ENCODE results near the gene CHKB.
"Not testable (repeated sequence)": the region's sequence is repeated elsewhere in the genome, so short reads cannot be mapped to it uniquely, and the experiment has no call there.

The CHKB gene

DNA sequence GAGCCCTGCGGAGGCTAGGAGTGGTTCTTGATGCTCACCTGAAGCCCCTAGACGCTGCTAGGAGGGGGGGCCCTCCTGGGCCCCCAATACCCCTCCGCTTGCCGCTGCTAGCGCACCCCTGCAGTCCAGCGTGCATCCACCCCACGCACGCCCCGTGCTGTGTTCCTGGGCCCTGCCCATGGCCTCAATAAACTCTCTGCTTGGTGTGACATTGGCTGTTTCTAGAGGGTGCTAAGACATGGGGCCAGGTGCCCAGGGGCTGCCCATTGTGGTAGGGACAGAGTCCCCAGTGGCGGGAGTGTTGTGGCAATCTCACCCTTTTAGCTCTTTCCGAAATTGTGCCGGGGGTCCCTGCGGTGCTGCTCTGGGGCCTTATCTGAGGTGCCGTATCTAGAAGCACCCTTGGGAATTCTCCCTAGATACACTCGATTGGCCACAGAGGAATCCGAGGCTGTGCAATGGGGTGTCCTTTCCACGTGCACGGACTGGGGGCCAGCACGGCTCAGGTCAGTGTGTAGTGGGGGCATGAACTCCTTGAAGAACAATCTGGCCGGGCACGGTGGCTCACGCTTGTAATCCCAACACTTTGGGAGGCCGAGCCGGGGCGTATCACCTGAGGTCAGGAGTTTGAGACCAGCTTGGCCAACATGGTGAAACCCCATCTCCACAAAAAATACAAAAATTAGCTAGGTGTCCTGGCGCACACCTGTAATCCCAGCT is 28.9 kb upstream of the CHKB start:
- Histone ChIP-seq H3K27ac (ENCODE audit: insufficient read depth, low read depth, low read length, poor library complexity, severe bottlenecking) (no peak overlapping the region), H3K27me3 (ENCODE audit: control insufficient read depth, insufficient read depth, low read length, poor library complexity, severe bottlenecking) (peaks cover 26% of the 10 kb centered on the region), H3K9me3 (ENCODE audit: control insufficient read depth, low read length) (no peaks in the 10 kb centered on the region), H3K4me1 (ENCODE audit: control insufficient read depth, insufficient read depth, low read length) (no peaks in the 10 kb centered on the region), H3K36me3 (ENCODE audit: control insufficient read depth, insufficient read depth, low read length) (no peaks in the 10 kb centered on the region), H3K4me3 (ENCODE audit: insufficient read depth, low read depth, low read length) (no peak overlapping the region)
- WGBS, 2 experiments, result 93 to 94% methylated on average over 26 of the region's 26 CpGs

DNA sequence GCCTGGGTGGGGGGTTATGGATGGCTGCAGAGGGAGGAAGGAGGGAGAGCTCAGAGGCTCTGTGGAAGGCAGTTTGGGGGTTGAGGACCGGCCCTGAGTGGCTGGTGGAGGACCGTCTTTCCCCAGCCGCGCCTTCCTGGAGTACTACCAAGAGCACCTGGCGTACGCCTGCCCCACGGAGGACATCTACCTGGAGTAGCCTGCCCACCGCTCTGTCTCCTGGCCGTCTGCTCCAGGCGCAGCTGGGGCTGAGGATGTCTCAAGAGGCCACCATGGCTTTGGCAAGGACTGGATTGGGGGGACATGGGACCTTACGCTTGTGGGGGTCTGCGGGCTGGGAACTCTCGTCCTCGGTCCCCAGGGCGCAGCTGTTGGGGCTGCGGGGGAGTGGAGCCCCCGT is 27.9 kb upstream of the CHKB start:
- Histone ChIP-seq H3K36me3 (ENCODE audit: control insufficient read depth, insufficient read depth, low read length) (no peaks in the 10 kb centered on the region), H3K27ac (ENCODE audit: insufficient read depth, low read depth, low read length, poor library complexity, severe bottlenecking) (no peak overlapping the region), H3K4me3 (ENCODE audit: insufficient read depth, low read depth, low read length) (no peak overlapping the region), H3K4me1 (ENCODE audit: control insufficient read depth, insufficient read depth, low read length) (no peaks in the 10 kb centered on the region), H3K27me3 (ENCODE audit: control insufficient read depth, insufficient read depth, low read length, poor library complexity, severe bottlenecking) (peaks cover 35% of the 10 kb centered on the region), H3K9me3 (ENCODE audit: control insufficient read depth, low read length) (no peaks in the 10 kb centered on the region)
- 90 to 91% methylated on average over 17 of the region's 17 CpGs for WGBS, 2 experiments

DNA sequence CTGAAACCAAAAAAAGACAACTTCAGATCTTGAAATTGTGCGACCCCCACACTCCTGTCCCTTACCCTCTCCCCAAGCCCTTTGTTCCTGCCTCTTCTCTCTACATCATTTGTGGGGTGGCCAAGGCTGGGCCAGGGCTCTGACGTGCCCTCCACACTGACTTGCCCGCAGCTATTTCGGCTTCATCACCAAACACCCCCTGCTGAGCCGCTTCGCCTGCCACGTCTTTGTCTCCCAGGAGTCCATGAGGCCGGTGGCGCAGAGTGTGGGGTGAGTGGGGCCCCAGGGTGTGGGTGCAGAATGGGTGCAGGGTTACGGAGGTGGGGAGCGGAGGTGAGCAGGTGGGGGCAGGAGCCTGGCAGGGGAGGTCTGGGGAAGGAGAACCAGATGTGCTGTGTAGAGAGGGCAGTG is 27.4 kb upstream of the CHKB start:
- Histone ChIP-seq H3K36me3 (ENCODE audit: control insufficient read depth, insufficient read depth, low read length) (no peaks in the 10 kb centered on the region), H3K27ac (ENCODE audit: insufficient read depth, low read depth, low read length, poor library complexity, severe bottlenecking) (no peak overlapping the region), H3K27me3 (ENCODE audit: control insufficient read depth, insufficient read depth, low read length, poor library complexity, severe bottlenecking) (peaks cover 40% of the 10 kb centered on the region), H3K9me3 (ENCODE audit: control insufficient read depth, low read length) (no peaks in the 10 kb centered on the region), H3K4me3 (ENCODE audit: insufficient read depth, low read depth, low read length) (no peak overlapping the region), H3K4me1 (ENCODE audit: control insufficient read depth, insufficient read depth, low read length) (no peaks in the 10 kb centered on the region)
- 90% methylated on average over 11 of the region's 11 CpGs for WGBS, 2 experiments

DNA sequence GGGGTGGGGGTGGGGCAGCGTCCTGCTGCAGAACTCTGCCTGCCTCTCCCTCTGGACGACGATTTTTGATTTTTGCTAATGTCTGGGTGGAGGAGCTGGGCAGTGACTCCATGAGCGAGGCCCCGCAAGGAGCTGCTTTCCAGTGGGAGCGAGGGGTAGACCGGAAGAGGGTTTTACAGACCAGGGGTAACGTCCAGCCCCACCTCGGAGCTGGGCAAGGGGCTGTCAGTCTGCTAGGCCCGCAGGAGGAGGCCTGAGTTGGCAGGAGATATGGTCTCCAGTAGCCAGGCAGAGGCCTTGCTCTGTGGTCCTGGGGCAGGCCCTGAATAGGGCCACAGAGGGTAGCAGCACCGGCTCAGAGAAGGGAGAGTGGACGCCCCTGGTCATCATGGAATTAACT is 26.9 kb upstream of the CHKB start:
- H3K27me3 ChIP-seq (ENCODE audit: control insufficient read depth, insufficient read depth, low read length, poor library complexity, severe bottlenecking), result peaks cover 45% of the 10 kb centered on the region
- H3K4me3 ChIP-seq (ENCODE audit: insufficient read depth, low read depth, low read length), result no peak overlapping the region
- H3K36me3 ChIP-seq (ENCODE audit: control insufficient read depth, insufficient read depth, low read length), result no peaks in the 10 kb centered on the region
- H3K27ac ChIP-seq (ENCODE audit: insufficient read depth, low read depth, low read length, poor library complexity, severe bottlenecking), result no peak overlapping the region
- H3K9me3 ChIP-seq (ENCODE audit: control insufficient read depth, low read length), result no peaks in the 10 kb centered on the region
- 86 to 88% methylated on average over 12 of the region's 12 CpGs for WGBS, 2 experiments
- H3K4me1 ChIP-seq (ENCODE audit: control insufficient read depth, insufficient read depth, low read length), result no peaks in the 10 kb centered on the region

DNA sequence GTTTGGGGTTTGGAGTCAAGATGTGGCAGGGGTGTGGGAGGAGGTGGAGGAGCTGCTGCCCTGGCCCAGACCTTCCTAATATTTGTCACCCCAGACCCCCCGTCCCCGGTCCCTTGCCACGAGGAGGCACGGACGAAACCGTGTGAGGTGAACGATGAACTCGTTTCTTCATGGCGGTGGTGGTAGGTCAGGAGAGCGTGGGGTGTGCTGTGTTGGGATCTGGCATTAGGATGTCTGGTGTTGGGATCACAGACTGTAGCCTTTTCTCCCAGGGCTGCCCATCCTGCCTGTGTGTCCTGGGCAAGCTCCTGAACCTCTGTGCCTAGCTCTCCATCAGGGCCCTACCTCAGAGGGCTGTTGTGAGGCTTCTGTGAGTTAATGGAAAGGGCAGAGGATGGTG is 26.3 kb upstream of the CHKB start:
- Histone ChIP-seq H3K9me3 (ENCODE audit: control insufficient read depth, low read length) (no peaks in the 10 kb centered on the region), H3K36me3 (ENCODE audit: control insufficient read depth, insufficient read depth, low read length) (no peaks in the 10 kb centered on the region), H3K4me3 (ENCODE audit: insufficient read depth, low read depth, low read length) (no peak overlapping the region), H3K27me3 (ENCODE audit: control insufficient read depth, insufficient read depth, low read length, poor library complexity, severe bottlenecking) (peaks cover 50% of the 10 kb centered on the region), H3K4me1 (ENCODE audit: control insufficient read depth, insufficient read depth, low read length) (no peaks in the 10 kb centered on the region), H3K27ac (ENCODE audit: insufficient read depth, low read depth, low read length, poor library complexity, severe bottlenecking) (no peak overlapping the region)
- WGBS, 2 experiments, result 95 to 96% methylated on average over 10 of the region's 10 CpGs

DNA sequence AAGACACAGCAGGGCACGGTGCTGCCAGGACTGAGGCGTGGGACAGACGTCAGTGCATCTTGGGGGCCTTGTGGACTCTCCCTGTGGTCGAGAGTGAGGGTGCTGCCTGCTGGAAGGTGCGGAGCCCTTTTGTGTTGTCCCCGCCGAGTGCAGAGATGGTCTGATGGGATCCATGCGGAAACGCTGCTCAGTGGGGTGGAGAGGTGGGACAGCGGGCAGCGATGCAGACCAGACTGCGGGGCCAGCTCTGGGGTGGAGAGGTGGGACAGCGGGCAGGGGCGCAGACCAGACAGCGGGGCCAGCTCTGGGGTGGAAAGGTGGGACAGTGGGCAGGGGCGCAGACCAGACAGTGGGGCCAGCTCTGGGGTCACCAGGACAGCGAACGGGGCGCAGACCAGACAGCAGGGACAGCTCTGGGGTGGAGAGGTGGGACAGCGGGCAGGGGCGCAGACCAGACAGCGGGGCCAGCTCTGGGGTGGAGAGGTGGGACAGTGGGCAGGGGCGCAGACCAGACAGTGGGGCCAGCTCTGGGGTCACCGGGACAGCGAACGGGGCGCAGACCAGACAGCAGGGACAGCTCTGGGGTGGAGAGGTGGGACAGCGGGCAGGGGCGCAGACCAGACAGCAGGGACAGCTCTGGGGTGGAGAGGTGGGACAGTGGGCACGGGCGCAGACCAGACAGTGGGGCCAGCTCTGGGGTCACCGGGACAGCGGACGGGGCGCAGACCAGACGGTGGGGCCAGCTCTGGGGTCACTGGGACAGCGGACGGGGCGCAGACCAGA is 25.6 kb upstream of the CHKB start:
- H3K4me3 ChIP-seq (ENCODE audit: insufficient read depth, low read depth, low read length); H3K9me3 ChIP-seq (ENCODE audit: control insufficient read depth, low read length); H3K27ac ChIP-seq (ENCODE audit: insufficient read depth, low read depth, low read length, poor library complexity, severe bottlenecking); H3K4me1 ChIP-seq (ENCODE audit: control insufficient read depth, insufficient read depth, low read length); H3K36me3 ChIP-seq (ENCODE audit: control insufficient read depth, insufficient read depth, low read length): not testable (repeated sequence)
- H3K27me3 ChIP-seq (ENCODE audit: control insufficient read depth, insufficient read depth, low read length, poor library complexity, severe bottlenecking), result peaks cover 54% of the 10 kb centered on the region
- WGBS, 2 experiments, result 91 to 92% methylated on average over 39 of the region's 39 CpGs

DNA sequence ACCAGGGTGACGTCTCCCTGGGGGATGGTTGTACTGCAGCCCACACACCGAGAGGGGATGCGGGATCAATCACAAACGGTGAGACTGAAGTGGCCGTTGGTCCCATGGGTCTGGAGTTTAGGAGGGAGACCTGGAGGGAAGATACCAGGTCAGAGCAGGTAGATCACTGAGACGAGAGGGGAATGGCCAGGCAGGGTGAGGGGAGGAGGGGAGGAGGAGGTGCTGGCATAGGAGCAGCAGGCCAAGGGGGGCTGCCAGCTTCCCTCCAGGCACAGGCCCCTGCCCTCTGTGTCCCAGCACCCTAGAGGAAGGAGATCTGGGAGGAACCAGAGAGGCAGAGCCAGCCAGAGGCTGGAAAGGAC is 25.0 kb upstream of the CHKB start:
- 86 to 88% methylated on average over 6 of the region's 6 CpGs for WGBS, 2 experiments
- no peak overlapping the region for H3K4me3 ChIP-seq (ENCODE audit: insufficient read depth, low read depth, low read length)
- H3K27ac ChIP-seq (ENCODE audit: insufficient read depth, low read depth, low read length, poor library complexity, severe bottlenecking), result no peak overlapping the region
- no peaks in the 10 kb centered on the region for H3K36me3 ChIP-seq (ENCODE audit: control insufficient read depth, insufficient read depth, low read length)
- no peaks in the 10 kb centered on the region for H3K4me1 ChIP-seq (ENCODE audit: control insufficient read depth, insufficient read depth, low read length)
- H3K9me3 ChIP-seq (ENCODE audit: control insufficient read depth, low read length), result no peaks in the 10 kb centered on the region
- H3K27me3 ChIP-seq (ENCODE audit: control insufficient read depth, insufficient read depth, low read length, poor library complexity, severe bottlenecking), result peaks cover 56% of the 10 kb centered on the region

DNA sequence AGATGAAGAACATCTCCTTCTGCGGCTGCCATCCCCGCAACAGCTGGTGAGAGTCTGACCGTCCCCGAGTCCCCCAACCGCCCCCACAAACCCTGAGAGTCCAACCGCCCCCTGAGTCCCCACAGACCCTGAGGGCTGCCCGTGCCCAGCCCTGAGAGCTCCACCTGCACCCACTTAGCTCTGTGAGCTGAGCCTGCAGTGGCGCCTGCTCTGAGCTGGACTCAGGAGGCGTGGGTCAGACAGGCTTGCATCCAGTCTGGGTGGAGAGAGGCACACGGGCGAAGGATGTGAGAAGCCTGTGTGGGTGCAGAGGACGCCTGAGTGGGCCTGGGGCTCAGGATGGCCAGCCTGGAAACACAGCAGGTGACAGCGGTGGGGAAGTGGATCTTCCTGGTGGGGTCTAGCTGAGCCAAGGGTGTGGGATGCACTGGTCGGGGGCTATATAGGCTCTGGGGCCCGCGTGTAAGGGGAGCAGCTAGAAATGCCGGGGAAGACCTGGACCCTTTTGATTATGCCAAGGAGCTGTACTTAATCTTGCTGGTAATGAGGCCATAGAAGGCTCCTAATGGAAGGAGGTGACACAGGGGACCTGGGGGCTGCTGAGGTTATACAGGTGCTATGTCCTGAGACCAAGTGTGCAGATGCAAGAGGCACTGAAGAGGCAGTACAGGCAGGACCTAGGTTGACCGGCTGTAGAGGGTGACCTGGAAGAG is 24.5 kb upstream of the CHKB start:
- 90 to 93% methylated on average over 18 of the region's 18 CpGs for WGBS, 2 experiments
- Histone ChIP-seq H3K36me3 (ENCODE audit: control insufficient read depth, insufficient read depth, low read length) (no peaks in the 10 kb centered on the region), H3K27ac (ENCODE audit: insufficient read depth, low read depth, low read length, poor library complexity, severe bottlenecking) (no peak overlapping the region), H3K4me3 (ENCODE audit: insufficient read depth, low read depth, low read length) (no peak overlapping the region), H3K9me3 (ENCODE audit: control insufficient read depth, low read length) (no peaks in the 10 kb centered on the region), H3K4me1 (ENCODE audit: control insufficient read depth, insufficient read depth, low read length) (peaks cover 2% of the 10 kb centered on the region), H3K27me3 (ENCODE audit: control insufficient read depth, insufficient read depth, low read length, poor library complexity, severe bottlenecking) (peaks cover 62% of the 10 kb centered on the region)

DNA sequence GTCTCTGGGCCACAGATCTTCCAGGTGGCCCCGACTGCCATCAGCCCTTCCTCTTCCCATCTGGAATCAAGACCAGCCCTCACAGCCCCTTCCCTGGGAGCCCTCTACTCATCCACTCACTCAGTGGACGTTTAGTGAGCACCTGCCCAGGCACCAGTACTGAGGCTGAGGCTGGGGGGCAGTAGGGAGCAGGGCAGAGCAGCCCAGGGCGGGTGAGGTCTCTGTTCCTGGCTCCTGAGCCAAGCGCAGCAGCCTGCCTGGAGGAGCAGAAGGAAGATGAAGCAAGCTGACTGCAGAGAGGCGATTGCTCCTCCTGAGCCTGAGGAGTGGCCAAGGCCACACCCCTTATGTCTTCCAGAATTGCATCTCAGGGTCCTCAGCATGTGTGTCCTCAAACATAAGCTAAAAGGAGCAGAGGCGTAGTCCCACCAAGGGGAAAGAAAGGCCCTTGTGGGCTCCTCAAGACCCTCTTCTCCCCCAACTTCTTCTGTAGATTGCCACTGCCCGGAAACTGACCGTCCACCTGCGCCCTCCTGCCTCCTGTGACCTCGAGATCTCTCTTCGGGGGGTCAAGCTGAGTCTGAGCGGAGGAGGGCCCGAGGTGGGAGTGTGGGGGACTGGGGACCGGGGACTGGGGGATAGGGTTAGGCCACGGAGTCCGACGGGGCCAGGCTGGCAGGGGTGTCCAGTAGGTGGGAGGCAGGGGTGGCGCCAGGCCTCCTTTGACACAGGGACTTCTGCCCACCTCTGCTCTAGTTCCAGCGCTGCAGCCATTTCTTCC is 23.7 kb upstream of the CHKB start:
- Histone ChIP-seq H3K27ac (ENCODE audit: insufficient read depth, low read depth, low read length, poor library complexity, severe bottlenecking) (no peak overlapping the region), H3K4me1 (ENCODE audit: control insufficient read depth, insufficient read depth, low read length) (peaks cover 9% of the 10 kb centered on the region), H3K27me3 (ENCODE audit: control insufficient read depth, insufficient read depth, low read length, poor library complexity, severe bottlenecking) (peaks cover 69% of the 10 kb centered on the region), H3K36me3 (ENCODE audit: control insufficient read depth, insufficient read depth, low read length) (no peaks in the 10 kb centered on the region), H3K4me3 (ENCODE audit: insufficient read depth, low read depth, low read length) (no peak overlapping the region), H3K9me3 (ENCODE audit: control insufficient read depth, low read length) (no peaks in the 10 kb centered on the region)
- WGBS, 2 experiments, result 80 to 82% methylated on average over 19 of the region's 19 CpGs

Measured in ectodermal cell (in vitro differentiated cells).